ENCODE data around the gene NKTR. TPM values are rescaled to one million over a fixed set of nuclear protein-coding genes. Genes with fewer than 3 reads are reported as not detected.

The NKTR gene
- total RNA-seq, 1 experiment from 2014 or later, result 12.8 TPM

DNA sequence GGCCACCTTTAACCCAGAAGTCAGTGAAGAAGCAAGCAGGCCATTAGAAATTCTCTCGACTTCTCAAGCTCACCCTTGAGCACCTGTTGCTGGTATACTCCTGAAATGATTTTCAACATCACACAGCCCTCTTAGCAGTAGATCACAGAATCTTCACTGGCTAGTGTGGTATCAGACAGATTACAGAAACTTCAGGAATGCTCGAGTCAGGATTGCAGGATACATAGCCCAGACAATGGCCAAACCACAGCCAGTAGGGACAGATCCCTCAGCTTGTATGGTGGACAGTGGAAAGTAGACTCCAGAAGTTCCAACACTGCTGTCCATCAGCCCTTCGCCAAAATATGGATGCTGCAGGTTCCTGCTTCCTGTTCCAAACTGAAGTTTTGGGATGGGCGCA is 80.3 kb downstream of the NKTR start:
- DNase-seq (ENCODE audit: low read depth), result no peak

DNA sequence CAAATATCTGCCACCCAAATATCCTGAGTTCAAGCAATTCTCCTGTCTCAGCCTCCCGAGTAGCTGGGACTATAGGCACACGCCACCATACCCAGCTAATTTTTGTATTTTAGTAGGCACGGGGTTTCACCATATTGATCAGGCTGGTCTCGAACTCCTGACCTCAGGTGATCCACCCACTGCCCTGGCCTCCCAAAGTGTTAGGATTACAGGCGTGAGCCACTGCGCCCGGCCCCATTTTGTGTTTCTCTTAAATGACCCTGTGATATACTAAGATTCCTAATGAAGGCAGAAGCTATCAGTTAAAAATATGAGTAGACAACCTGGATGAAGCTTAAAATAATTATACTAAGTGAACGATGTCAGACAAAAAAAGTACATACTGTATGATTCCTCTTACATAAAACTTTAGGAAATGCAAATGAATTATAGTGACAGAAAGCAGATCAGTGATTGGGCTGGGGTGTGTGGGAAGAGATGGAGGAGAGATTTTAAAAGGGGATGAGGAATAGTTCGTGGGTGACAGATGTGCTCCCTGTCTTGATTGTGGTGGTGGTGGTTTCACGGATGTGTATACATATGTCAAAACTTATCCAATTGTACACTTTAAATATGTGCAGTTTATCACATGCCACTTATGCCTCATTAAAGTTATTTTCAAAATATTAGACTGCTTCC is 81.0 kb downstream of the NKTR start:
- DNase-seq (ENCODE audit: low read depth), result no peak

DNA sequence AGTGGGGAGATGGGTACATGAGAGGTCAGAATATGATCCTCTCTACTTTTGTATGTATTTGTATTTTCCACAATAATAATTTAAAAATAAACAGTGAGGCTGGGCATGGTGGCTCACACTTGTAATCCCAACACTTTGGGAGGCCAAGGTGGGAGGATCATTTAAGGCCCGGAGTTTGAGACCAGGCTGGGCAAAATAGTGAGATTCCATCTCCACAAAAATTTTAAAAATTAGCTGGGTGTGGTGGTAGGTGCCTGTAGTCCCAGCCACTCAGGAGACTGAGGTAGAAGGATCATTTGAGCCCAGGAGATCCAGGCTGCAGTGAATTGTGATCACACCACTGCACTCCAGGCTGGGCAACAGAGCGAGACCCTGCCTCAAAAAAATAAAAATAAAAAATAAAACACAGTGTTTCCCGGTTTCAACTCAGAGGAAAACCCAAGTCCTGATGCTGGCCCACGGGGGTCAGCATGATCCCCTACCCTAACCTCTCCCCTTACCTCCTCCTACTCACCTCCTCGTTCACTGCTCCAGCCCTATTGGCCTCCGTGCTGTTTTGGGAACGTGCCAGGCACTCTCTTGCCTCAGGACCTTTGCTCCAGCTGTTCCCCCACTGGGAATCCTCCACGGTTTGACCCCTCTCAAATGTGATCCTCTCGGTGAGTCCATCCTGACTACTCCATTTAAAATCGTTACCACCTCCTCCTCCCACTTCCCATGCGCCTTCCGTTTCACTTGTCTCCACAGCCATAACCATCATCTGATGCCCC is 82.0 kb downstream of the NKTR start:
- no peak for DNase-seq (ENCODE audit: low read depth)

DNA sequence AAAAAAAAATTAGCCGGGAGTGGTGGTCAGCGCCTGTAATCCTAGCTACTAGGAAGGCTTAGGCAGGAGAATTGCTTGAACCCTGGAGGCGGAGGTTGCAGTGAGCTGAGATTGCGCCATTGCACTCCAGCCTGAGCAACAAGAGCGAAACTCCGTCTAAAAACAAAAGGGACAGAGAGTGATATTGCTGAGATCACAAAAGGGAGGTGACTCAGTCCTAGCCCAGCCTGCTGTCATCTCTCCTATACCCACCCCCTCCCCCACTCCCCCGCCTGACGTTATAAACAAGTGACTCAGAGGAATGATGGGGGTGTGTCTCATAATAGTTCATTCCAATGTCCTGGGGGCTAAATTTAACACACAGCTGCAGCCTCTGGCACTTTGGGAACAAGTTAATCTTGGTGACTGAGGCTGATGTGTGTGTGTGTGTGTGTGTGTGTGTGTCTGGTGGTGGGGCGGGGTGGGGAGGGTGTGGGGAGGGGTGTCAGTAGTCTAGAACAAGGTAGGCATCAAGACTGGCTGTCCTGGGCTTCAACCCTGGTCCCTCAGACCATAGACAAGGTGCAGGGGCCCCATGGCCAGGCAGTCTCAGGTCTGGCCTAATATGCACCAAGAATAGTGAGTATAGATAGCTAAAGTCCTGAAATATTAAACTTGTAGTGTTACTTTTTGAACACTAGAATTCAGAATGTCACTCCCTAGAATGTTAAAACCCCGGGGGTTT is 83.6 kb downstream of the NKTR start:
- peak; percentile 86 for DNase-seq (ENCODE audit: low read depth)

DNA sequence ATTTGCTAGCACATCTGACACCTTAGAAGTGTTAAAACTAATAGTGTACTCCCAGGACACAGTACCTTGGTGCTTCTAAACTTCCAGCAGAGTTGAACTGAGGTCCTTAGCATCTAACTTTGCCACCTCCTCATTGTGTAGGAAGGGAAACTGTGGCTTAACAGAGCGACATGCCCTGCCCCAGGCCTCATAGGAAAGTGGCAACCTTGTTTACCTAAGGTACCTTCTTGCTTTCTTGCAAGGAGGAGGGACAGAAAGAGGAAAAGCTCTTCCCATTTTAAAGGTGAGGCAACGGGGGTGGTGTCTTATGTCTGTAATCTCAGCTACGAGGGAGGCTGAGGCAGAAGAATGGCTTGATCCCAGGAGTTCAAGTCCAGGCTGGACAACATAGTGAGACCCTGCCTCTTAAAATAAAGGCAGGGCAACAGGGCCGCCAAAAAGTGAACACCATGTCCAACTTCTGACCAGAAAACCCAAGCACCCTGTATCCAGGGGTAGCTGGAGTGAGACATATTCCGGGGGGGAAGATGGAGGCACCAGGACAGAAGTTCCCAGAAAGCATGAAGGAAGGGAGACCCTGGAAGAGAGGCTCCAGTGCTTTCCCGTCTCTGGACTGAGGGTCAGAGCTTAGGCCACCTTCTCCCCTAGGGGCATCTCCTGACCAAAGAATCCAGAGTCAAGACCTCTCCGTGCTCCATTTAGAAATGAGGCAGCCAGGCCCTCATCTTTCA is 84.3 kb downstream of the NKTR start:
- DNase-seq (ENCODE audit: low read depth), result no peak

DNA sequence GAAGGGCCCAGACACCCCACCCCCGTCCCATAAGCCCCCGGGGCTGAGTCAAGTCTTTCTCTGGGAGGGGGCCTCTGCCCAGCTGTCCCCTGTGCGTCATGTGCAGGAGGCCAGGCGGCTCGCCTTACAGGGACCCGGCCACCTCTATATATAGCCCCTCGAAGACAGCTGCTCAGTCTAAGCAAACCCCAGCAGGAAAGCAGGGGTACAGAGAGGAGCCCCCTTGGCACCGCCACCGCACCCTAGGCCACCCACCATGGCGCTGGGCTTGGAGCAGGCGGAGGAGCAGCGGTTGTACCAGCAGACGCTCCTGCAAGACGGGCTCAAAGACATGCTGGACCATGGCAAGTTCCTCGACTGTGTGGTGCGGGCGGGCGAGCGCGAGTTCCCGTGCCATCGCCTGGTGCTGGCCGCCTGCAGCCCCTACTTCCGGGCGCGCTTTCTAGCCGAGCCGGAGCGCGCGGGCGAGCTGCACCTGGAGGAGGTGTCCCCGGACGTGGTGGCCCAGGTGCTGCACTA is 84.9 kb downstream of the NKTR start, which contains the start of gene KLHL40:
Gene KLHL40 (plus strand): TSS at position 175 of the 519 bp plus-strand sequence. CDS start 82 bp downstream, at position 257.
- DNase-seq (ENCODE audit: low read depth), result no peak

DNA sequence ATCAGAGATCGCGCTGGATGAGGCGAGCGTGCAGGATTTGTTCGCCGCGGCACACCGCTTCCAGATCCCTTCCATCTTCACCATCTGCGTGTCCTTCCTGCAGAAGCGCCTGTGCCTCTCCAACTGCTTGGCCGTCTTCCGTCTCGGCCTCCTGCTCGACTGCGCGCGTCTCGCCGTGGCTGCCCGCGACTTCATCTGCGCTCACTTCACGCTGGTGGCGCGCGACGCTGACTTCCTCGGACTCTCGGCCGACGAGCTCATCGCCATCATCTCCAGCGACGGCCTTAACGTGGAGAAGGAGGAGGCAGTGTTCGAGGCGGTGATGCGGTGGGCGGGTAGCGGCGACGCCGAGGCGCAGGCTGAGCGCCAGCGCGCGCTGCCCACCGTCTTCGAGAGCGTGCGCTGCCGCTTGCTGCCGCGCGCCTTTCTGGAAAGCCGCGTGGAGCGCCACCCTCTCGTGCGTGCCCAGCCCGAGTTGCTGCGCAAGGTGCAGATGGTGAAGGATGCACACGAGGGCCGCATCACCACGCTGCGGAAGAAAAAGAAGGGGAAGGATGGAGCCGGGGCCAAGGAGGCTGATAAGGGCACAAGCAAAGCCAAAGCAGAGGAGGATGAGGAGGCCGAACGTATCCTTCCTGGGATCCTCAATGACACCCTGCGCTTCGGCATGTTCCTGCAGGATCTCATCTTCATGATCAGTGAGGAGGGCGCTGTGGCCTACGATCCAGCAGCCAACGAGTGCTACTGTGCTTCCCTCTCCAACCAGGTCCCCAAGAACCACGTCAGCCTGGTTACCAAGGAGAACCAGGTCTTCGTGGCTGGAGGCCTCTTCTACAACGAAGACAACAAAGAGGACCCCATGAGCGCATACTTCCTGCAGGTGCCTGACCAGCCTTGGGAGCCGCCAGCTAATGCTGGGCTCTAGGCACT is 85.7 kb downstream of the NKTR start:
- no peak for DNase-seq (ENCODE audit: low read depth)

DNA sequence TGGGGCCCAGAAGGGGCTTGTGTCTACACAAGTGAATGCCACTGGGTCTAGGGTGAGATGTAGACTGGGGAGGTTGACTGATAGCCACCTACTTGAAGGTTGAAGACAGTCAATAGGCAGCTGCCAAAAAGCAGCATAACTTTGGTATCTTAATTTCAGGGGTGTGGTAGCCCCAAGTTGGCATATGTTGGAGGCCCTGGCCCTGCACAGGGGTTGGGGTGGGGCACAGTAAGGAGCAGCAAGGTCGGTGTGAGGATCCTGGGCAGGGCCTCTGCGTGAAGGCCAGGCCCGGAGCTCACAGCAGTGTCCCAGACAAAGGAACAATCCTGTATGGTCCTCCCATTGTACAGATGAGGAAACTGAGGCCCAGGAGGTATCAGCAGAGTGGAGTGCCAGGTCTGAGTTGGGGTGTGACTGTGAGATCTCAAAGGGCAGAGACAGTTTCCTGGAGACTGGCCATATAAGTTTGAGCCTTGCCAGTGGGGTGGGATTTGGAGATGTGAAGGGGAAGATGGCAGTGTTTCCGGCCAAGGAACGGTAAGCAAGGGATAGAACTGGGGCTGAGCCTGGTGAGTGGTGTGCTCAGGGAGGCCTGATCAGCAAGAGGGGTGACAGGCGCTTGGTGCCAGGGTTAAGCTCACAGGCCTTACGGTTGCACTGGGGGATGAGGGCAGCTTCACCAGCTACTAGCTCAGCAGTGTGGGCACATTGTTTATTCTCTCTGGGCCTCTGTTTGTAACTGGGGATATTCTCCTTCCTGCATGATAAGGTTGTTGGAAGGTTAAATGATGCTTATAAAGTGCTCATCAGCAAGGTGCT is 86.6 kb downstream of the NKTR start:
- no peak for DNase-seq (ENCODE audit: low read depth)

DNA sequence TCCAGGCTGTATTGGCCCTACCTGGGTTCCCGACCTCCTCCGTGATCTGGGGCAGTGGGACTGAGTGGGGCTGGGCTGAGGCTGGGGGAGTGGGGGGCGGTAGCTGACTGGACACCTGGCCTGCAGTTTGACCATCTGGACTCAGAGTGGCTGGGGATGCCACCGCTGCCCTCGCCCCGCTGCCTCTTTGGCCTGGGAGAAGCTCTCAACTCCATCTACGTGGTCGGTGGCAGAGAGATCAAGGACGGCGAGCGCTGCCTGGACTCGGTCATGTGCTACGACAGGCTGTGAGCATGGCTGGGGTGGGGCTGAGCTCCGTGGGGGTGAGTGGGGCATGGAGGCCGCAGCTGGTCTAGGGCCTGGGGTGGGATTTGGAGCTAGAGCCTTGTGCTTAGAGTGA is 87.5 kb downstream of the NKTR start:
- DNase-seq (ENCODE audit: low read depth), result no peak

DNA sequence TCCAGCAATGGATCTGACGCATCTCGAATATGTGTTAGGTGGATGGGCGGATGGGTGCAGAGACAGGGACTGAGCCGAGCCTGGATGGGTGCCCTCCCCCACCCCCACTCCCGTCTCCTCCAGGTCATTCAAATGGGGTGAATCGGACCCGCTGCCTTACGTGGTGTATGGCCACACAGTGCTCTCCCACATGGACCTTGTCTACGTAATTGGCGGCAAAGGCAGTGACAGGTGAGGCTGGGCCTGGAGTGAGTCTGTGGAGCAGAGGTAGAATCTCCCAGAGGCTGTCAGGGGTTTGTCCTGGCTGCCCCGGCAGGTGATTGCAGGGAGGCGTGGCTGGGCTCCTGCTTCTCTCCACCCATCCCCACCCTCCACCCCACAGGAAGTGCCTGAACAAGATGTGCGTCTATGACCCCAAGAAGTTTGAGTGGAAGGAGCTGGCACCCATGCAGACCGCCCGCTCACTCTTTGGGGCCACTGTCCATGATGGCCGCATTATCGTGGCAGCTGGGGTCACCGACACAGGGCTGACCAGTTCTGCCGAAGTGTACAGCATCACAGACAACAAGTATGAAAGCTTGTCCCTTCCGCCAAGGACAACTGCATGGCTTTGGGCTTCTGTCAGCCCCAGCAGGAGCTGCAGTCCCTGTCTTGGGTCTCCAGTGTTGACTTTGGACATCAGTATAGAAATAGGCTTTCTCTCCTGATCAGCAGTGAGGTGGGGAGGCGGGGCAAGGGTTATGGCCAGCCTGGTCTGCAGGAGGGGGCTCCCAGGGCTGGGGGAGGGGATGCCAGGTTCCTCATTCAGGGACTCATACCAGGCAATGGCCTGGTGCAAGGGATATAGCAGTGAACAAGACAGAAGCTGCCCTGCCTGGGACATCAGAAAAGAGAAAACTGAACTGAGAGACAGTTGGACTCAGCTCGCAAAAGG is 88.3 kb downstream of the NKTR start:
- DNase-seq (ENCODE audit: low read depth), result no peak

DNA sequence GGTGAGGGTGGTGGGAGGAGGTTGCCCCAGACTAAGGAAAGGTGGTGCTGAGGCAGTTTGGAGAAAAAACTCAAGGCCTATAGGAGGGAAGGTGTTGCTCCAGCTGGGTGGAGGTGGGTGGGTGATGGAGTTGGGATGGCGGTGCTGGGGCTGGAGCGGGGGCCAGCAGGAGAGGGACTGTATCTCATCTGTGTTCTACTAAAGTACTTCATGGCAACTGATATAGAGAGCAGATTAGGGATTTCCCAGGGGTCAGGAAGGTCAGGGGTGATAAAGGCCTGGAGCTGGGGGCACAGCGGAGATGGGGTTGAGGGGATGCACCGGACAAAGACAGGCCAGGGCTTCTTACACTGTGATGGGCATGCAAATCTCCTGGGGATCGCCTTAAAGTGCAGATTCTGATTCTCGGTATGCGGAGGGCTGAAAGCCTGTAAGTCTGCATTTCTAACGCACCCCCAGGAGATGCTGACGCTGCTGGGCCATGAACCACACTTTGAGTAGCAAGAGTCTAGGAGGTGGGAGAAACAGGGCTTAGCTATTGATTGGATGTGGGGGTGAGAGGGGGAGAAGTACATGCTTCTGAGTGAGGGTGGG is 89.0 kb downstream of the NKTR start:
- no peak for DNase-seq (ENCODE audit: low read depth)

DNA sequence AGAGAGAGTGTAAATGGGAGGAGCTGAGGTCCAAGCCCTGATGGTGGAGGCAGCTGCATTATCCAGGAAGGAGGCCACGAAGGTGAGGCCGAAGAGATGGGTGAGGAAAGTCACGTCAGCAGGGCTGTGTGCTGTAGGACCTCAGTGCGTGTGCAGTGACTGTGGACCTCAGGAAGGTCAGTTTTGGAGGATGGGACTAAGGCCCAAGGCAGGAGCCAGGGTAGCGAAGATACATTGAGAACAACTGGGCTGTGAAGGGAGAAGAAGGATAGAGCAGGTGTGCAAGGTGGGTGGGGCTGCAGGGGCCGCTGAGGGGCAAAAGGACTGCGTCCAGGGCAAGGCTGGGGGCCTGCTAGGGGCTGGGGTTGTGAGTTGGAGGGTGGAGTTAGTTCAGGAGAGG is 89.7 kb downstream of the NKTR start:
- no peak for DNase-seq (ENCODE audit: low read depth)

DNA sequence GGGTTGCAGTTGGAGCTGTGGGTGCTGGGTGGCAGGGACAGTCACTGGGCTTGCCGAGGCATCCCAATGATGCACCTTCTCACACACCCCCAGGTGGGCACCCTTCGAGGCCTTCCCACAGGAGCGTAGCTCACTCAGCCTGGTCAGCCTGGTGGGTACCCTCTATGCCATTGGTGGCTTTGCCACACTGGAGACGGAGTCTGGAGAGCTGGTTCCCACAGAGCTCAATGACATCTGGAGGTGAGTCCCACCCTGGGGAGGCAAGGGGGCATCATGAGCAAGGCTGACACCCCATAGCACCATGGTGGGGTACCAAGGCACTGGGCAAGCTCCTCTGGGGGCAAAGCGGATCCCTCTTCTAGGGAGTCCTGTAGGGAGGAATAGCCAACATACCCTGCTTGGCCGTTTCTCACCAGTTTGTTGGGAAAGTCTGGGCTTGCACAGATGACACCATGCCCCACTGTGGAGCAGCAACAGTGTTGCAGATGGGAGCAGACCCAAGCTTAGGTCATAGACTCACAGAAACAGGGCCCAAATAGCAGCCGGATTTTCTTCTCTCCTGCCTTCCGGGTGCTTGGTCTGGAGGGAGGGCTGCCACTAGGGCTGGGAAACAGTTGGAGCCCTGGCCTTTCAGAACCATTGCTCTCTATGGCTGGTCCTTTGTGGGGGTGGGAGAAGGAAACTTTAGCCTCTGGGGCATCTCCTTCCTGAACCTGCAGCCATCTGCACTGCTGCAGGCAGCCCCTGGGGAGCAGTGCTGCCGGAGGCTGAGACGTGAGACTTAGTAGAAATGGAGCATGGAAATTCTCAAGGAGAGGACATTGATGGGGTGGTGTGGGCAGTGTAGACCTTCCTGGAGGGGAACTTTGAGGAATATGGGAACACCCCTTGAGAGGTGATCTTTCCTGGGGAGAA is 90.5 kb downstream of the NKTR start:
- no peak for DNase-seq (ENCODE audit: low read depth)

DNA sequence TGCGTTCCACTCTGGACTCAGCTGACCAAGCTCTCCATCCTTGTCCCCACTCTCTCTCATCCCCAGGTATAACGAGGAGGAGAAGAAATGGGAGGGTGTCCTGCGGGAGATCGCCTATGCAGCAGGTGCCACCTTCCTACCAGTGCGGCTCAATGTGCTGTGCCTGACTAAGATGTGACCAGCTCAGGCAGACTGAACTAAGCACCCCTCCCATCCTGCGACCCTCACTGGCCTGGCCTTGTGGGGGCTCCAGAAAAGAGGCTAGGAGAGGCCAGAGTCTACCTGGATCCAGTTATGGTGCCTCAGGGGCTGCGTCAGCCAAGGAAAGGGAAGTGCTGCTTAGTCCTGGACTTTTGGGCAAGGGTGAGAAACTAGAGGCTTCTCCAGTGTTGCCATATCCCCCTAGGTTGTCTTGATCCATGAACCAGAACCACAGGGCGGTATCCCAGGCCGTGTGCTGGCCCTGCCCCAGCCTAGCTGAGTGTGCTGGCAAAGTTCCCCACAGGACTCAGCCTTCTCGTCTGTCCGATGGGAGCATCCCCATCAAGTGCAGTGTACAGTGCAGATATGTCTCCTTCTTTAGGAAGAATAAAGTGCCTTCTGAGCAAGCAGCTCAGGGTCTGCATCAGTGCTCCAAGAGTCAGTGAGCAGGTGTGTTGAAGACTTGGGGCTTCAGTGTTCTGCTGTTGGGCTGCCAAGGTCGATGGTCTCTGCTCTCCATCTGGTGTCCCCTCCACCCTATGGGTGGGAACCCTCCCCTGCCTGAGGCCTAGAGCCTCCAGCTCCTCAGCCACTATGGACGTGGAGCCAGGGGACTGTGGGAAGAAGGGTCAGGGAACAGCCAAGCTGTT is 91.6 kb downstream of the NKTR start:
- DNase-seq (ENCODE audit: low read depth), result no peak

DNA sequence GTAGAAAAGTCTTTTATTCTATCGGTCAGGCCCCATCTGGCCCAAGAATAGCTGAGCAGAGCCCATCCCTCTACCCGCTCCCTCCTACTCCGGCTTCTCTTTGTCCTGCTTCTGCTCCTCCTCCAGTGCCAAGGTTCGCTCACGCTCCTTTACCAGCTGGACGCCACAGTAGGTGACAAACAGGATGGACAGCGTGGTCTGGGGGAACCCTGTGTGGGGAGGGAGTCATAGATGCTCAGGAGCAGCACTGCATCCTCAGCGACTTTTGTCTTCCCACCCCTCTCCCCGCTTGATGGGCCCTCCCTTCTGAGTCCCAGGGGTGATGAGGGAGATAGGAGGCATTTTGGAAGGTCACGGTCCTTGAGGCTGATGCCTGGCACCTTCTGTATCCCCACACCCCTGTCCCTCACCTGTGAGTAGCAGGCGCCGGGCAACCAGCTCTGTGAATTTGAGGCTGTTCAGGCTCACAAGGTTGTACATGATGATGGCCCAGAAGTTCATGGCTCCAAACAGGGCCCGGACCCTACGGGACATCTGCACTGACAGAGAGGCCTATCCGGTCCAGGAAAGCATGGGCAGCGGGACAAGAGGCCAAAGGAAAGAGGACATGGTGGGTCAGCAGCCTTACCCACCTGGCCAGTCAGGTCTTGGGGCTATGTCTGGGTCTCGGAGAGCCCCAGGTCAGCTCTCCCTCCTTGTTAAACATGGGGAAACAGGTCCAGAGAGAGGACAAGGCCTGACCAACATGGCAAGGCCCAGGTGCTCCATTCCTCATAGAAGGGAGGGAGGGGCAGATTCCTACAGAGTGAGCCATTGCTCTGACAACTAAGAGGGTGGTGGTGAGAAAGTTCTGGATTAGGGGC is 92.4 kb downstream of the NKTR start:
- no peak for DNase-seq (ENCODE audit: low read depth)

All from HT1080 (cell line).